Neural cell (in vitro differentiated cells): ENCODE data around the gene REEP5. TPM values are rescaled to one million over a fixed set of nuclear protein-coding genes. Genes with fewer than 3 reads are reported as not detected.
A peak's percentile ranks its signal among the peaks of the same experiment; 100 is the strongest.

Experiments used
- H2AFZ ChIP-seq: fragments of 200-600, 300-800 bp; sonication (generic), shearing (Covaris generic); 2 replicates; pipeline ENCODE4 v1.6.0; 2014; ENCODE audit warnings: low read depth, mild to moderate bottlenecking, antibody characterized with exemption, low read length, moderate library complexity
- H3F3A ChIP-seq: fragments of 200-600 bp; shearing (Covaris generic); 2 replicates; pipeline ENCODE4 v1.6.1; 2016; ENCODE audit warnings: mild to moderate bottlenecking, moderate library complexity, mixed read lengths, antibody characterized with exemption, low read length; ENCODE audit not compliant: insufficient read depth, poor library complexity, severe bottlenecking
- H3K27ac ChIP-seq: fragments of 200-600, 300-800 bp; sonication (generic), shearing (Covaris generic); 2 replicates; pipeline ENCODE4 v1.5.1; 2014; ENCODE audit warnings: mild to moderate bottlenecking, low read length, moderate library complexity
- H3K27me3 ChIP-seq: fragments of 300-800, 200-600 bp; sonication (generic), shearing (Covaris generic); 2 replicates; pipeline ENCODE4 v1.6.0; 2014; ENCODE audit warnings: mild to moderate bottlenecking, low read depth, low read length, moderate library complexity; ENCODE audit not compliant: insufficient read depth
- H3K36me3 ChIP-seq: fragments of 300-800, 200-600 bp; sonication (generic), shearing (Covaris generic); 2 replicates; pipeline ENCODE4 v1.5.1; 2014; ENCODE audit warnings: mild to moderate bottlenecking, antibody characterized with exemption, low read length, moderate library complexity; ENCODE audit not compliant: insufficient read depth
- H3K4me2 ChIP-seq: fragments of 300-800, 200-600 bp; sonication (generic), shearing (Covaris generic); 2 replicates; pipeline ENCODE4 v1.6.0; 2014; ENCODE audit warnings: mild to moderate bottlenecking, low read length
- H3K4me3 ChIP-seq: fragments of 300-800, 200-600 bp; sonication (generic), shearing (Covaris generic); 2 replicates; pipeline ENCODE4 v1.5.1; 2014; ENCODE audit warnings: mild to moderate bottlenecking, low read length, moderate library complexity
- H3K79me2 ChIP-seq: fragments of 200-600 bp; shearing (Covaris generic); replicated peaks from 2 replicates; pipeline ENCODE4 v1.6.0; 2014; ENCODE audit warnings: mild to moderate bottlenecking, low read length, moderate library complexity; ENCODE audit not compliant: insufficient read depth
- H3K9ac ChIP-seq: fragments of 300-800, 200-600 bp; sonication (generic), shearing (Covaris generic); 2 replicates; pipeline ENCODE4 v1.6.1; 2016; ENCODE audit warnings: mild to moderate bottlenecking, low read length, mixed read lengths
- H3K9me2 ChIP-seq: fragments of 200-600 bp; shearing (Covaris generic); 2 replicates; pipeline ENCODE4 v1.6.1; 2016; ENCODE audit warnings: mild to moderate bottlenecking, low read length, mixed read lengths; ENCODE audit not compliant: insufficient read depth
- H3K9me3 ChIP-seq: fragments of 200-600, 300-800 bp; sonication (generic), shearing (Covaris generic); 2 replicates; pipeline ENCODE4 v1.6.1; 2016; ENCODE audit warnings: mild to moderate bottlenecking, mixed run types, low read length, moderate library complexity, mixed read lengths
- H4K20me1 ChIP-seq: fragments of 200-600 bp; shearing (Covaris generic); 2 replicates; pipeline ENCODE4 v1.6.1; 2016; ENCODE audit warnings: mild to moderate bottlenecking, mixed run types; ENCODE audit not compliant: insufficient read depth
- CTCF ChIP-seq: fragments of 450-650 bp; IDR thresholded peaks from 2 replicates; pipeline ENCODE4 v1.5.1; 2014; ENCODE audit warnings: antibody characterized with exemption, mild to moderate bottlenecking, moderate library complexity; ENCODE audit not compliant: poor library complexity, severe bottlenecking
- EP300 ChIP-seq: fragments of 450-650 bp; conservative IDR thresholded peaks from 2 replicates; pipeline ENCODE4 v1.6.1; 2014; ENCODE audit warnings: antibody characterized with exemption, mild to moderate bottlenecking, moderate library complexity; ENCODE audit not compliant: poor library complexity, severe bottlenecking
- EZH2 ChIP-seq: fragments of 200-600, 300-800 bp; shearing (Covaris generic), sonication (generic); IDR thresholded peaks from 2 replicates; pipeline ENCODE4 v1.6.1; 2014; ENCODE audit warnings: antibody characterized with exemption, low read length, borderline replicate concordance, mild to moderate bottlenecking; ENCODE audit not compliant: insufficient read depth, poor library complexity, severe bottlenecking
- MXI1 ChIP-seq: fragments of 450-650 bp; conservative IDR thresholded peaks from 2 replicates; pipeline ENCODE4 v1.6.1; 2014; ENCODE audit warnings: antibody characterized with exemption, mild to moderate bottlenecking; ENCODE audit not compliant: poor library complexity, severe bottlenecking
- POLR2AphosphoS5 ChIP-seq: IDR thresholded peaks from 2 replicates; pipeline ENCODE4 v1.6.1; 2012
- RAD21 ChIP-seq: fragments of 450-650 bp; conservative IDR thresholded peaks from 2 replicates; pipeline ENCODE4 v1.6.1; 2014; ENCODE audit warnings: antibody characterized with exemption, mild to moderate bottlenecking, moderate library complexity
- REST ChIP-seq: IDR thresholded peaks from 2 replicates; pipeline ENCODE4 v1.6.1; 2012; ENCODE audit warnings: borderline replicate concordance
- SMC3 ChIP-seq: fragments of 450-650 bp; conservative IDR thresholded peaks from 2 replicates; pipeline ENCODE4 v1.6.1; 2014; ENCODE audit warnings: antibody characterized with exemption, mild to moderate bottlenecking, moderate library complexity; ENCODE audit not compliant: poor library complexity
- TAF1 ChIP-seq: IDR thresholded peaks from 2 replicates; pipeline ENCODE4 v1.6.1; 2012; ENCODE audit warnings: low read depth
- polyA minus RNA-seq: library from RNA; depleted of rRNA, polyadenylated mRNA; stranded (reverse); fragments of >200 nt; gene quantifications from 2 replicates; pipeline ENCODE4 v1.2.3, GENCODE V29; 2014
- polyA plus RNA-seq: library from polyadenylated mRNA; depleted of rRNA; stranded (reverse); fragments of >200 nt; gene quantifications from 2 replicates; pipeline ENCODE4 v1.2.3, GENCODE V29; 2014

Gene REEP5
- polyA plus RNA-seq (51.6 and 53.7 TPM in 2 replicates), polyA minus RNA-seq (44.6 and 46.5 TPM in 2 replicates)

GRCh38 chr5:112921833-112922817, at the start of gene REEP5:
TSS of gene REEP5 (minus strand) at chr5:112922227. CDS start at chr5:112922190, 37 bp downstream.
- Histone ChIP-seq H3K4me3 (peak within 1 kb of the TSS; percentile 96), H3K9me2 (no peaks in the 10 kb centered on the region), H3F3A (no peaks in the 10 kb centered on the region), H3K27ac (peak within 1 kb of the TSS; percentile 83), H3K36me3 (peaks cover 1% of the 10 kb centered on the region), H3K27me3 (no peaks in the 10 kb centered on the region), H3K9me3 (no peaks in the 10 kb centered on the region), H3K4me2 (peak within 1 kb of the TSS; percentile 68), H4K20me1 (no peaks in the 10 kb centered on the region), H3K79me2 (peaks cover 7% of the 10 kb centered on the region), H2AFZ (peak within 1 kb of the TSS; percentile 95), H3K9ac (peak within 1 kb of the TSS; percentile 91)
- TF ChIP-seq POLR2AphosphoS5 (peak; percentile 87), TAF1 (peak; percentile 79), CTCF (peak; percentile 93), MXI1 (peak; percentile 73), REST (peak; percentile 67), RAD21 (peak; percentile 65), SMC3 (peak; percentile 70), EP300 (peak; percentile 54), EZH2 (no peak)

GRCh38 chr5:112971276-112971675, 49.2 kb upstream of the REEP5 start:
- Histone ChIP-seq H3K4me2 (no peak overlapping the region), H3K9me3 (no peaks in the 10 kb centered on the region), H3K27me3 (no peaks in the 10 kb centered on the region), H3K79me2 (no peaks in the 10 kb centered on the region), H4K20me1 (no peaks in the 10 kb centered on the region), H3K27ac (no peak overlapping the region), H3K9ac (no peak overlapping the region), H2AFZ (no peak overlapping the region), H3K9me2 (no peaks in the 10 kb centered on the region), H3K4me3 (no peak overlapping the region), H3F3A (no peaks in the 10 kb centered on the region), H3K36me3 (no peaks in the 10 kb centered on the region)
- TF ChIP-seq EZH2 (no peak), EP300 (no peak), RAD21 (no peak), REST (no peak), TAF1 (no peak), CTCF (no peak), POLR2AphosphoS5 (no peak), SMC3 (no peak), MXI1 (no peak)
